HFFc6 (cell line): Measurements from ENCODE around the gene CEBPA. TPM values are rescaled to one million over a fixed set of nuclear protein-coding genes. Genes with fewer than 3 reads are reported as not detected.
A peak's percentile ranks its signal among the peaks of the same experiment; 100 is the strongest.

ENCODE experiments used
- DNase-seq: peaks from one replicate; pipeline ENCODE4 v3.0.0-alpha.2; 2018
- H3K27ac Mint-ChIP-seq: 2 replicates; pipeline ENCODE4 v1.8.0; 2020; ENCODE audit warnings: mild to moderate bottlenecking, mixed read lengths
- H3K27me3 Mint-ChIP-seq: 2 replicates; pipeline ENCODE4 v1.8.0; 2021; ENCODE audit warnings: mild to moderate bottlenecking, moderate library complexity, mixed read lengths; ENCODE audit not compliant: insufficient read depth
- H3K36me3 Mint-ChIP-seq: 2 replicates; pipeline ENCODE4 v1.8.0; 2021; ENCODE audit warnings: low read depth, mixed read lengths
- H3K4me1 Mint-ChIP-seq: 2 replicates; pipeline ENCODE4 v1.8.0; 2020; ENCODE audit warnings: low read depth, mixed read lengths
- H3K4me3 Mint-ChIP-seq: 2 replicates; pipeline ENCODE4 v1.8.0; 2020; ENCODE audit warnings: mild to moderate bottlenecking, moderate library complexity, mixed read lengths
- H3K9me3 Mint-ChIP-seq: 2 replicates; pipeline ENCODE4 v1.8.0; 2020; ENCODE audit warnings: mild to moderate bottlenecking, mixed read lengths
- CTCF ChIP-seq: fragments of 200-600 bp; sonication (generic); IDR thresholded peaks from 2 replicates; pipeline ENCODE4 v1.5.0; 2021; ENCODE audit warnings: antibody characterized with exemption, mild to moderate bottlenecking
- total RNA-seq, 6 experiments: library from RNA; stranded (reverse); fragmentation: NEBNext Ultra II Directional; extraction: Animal tissue kit (Norgen Biotek cat#: 25700); gene quantifications; 2 replicates in 1 of 6; 3 replicates in 5 of 6; pipeline ENCODE4 v1.2.3, GENCODE V29; 2021

The CEBPA gene
- total RNA-seq, 6 experiments from 2014 or later = 0.12 to 0.24 (median 0.14) TPM; not detected in 1

- H3K36me3 Mint-ChIP-seq = no peaks in the 10 kb centered on the region
- no peaks in the 10 kb centered on the region; the same call in 1 of the 2 replicates for H3K9me3 Mint-ChIP-seq
- H3K4me1 Mint-ChIP-seq = peaks cover 14% of the 10 kb centered on the region
- no peak for DNase-seq
- no peak overlapping the region for H3K27ac Mint-ChIP-seq
- H3K27me3 Mint-ChIP-seq = peaks cover 23% of the 10 kb centered on the region
- no peak overlapping the region for H3K4me3 Mint-ChIP-seq
- TF ChIP-seq CTCF = no peak
These were observed 18.7 kb downstream of the CEBPA start for GRCh38 chr19:33283589-33283988.

DNA sequence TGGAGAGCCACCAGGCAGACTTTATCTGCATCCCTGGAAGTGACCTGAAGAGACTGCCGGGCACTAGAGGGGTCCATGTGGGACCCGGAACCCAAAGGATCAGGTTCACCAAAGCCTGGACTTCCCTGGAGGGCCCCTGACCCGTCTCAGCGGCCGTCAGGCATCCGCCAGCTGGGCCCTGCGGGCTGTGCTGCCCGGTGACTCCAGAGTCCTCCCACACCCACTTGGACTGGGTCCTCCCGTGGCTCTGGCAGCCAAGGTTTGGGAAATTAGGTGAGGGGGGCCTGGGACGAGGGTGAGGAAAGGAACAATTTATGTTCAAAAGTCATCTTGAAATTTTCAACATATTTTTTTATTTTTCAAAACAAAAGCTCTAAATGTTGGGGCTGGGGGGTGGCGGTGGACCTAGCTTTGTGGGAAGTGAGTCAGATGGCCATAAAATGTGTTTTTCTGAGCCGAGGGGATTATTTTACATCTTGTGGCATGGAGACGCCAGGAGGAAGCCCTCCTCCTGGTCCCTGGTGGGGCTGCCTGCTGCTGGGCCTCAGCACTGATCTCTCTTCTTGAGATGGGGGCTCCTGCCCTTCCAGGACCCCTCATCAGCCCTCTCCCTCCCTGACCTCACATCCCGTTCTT, 20.2 kb downstream of the CEBPA start:
- no peak overlapping the region for H3K27ac Mint-ChIP-seq
- no peaks in the 10 kb centered on the region for H3K9me3 Mint-ChIP-seq
- H3K4me1 Mint-ChIP-seq = peaks cover 14% of the 10 kb centered on the region
- TF ChIP-seq CTCF = no peak
- H3K27me3 Mint-ChIP-seq = peaks cover 19% of the 10 kb centered on the region
- DNase-seq = peak; percentile 13
- peak overlapping the region; percentile 48 for H3K4me3 Mint-ChIP-seq
- no peaks in the 10 kb centered on the region for H3K36me3 Mint-ChIP-seq

DNA sequence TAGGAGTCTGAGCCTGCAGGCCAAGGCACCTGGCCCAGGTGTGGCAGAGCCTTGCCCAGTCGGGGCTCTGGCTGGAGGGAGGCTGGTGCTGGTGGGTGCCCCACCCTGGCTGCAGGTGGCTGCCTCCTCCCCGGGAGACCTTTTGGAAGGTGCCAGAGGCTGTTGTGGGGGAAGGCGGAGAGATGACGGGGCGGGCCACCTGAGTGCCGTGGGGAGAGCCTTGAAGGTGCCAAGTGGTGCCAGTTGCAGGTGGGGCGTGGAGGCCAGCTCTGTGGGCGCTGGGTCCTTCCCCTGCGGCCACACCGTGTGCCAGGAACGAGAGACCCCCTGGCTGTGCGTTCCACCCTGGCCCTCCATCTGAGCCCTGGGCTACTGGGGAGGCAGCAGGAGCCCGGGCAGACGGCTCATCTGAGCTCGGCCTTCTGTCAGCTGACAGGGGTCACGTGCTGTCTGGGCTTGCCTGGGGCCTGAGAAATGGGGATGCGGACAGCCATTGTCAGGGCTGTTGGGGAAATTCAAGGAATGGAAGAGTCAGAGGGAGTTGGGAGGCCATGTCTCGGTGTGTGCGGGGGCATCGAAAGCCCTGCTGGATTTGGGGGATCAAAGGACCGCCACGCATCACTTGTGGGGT, 20.9 kb downstream of the CEBPA start:
- no peak overlapping the region for H3K4me3 Mint-ChIP-seq
- no peak for TF ChIP-seq CTCF
- H3K27me3 Mint-ChIP-seq = peaks cover 21% of the 10 kb centered on the region
- H3K27ac Mint-ChIP-seq = no peak overlapping the region
- no peaks in the 10 kb centered on the region for H3K9me3 Mint-ChIP-seq
- H3K4me1 Mint-ChIP-seq = peaks cover 14% of the 10 kb centered on the region
- H3K36me3 Mint-ChIP-seq = no peaks in the 10 kb centered on the region
- DNase-seq = no peak

DNA sequence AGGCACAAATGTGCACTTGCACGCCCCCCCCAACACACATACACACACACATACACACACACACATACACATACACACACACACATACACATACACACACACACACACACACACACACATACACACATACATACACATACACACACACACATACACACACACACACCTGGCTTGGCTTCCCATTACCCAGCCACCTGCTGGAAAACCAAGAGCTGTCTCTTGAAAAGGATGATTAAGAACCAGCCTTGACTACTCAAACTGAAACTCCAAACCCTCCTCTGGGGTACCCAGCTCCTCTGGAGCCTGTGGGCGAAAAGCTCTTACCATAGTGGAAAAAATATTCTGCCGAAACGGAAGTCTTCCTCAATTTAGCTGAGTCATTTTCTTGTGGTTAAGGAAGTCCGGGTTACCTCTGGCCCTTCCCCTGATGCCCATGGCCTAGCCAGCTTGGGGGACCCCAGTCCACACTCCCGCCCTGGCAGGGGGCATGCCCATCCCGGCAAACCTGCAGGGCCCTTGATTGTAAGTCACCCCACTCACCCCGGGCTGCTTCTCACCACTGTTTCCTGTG, 21.9 kb downstream of the CEBPA start:
- peaks cover 14% of the 10 kb centered on the region for H3K4me1 Mint-ChIP-seq

More for the DNA sequence above, 21.9 kb downstream of the CEBPA start:
- no peaks in the 10 kb centered on the region for H3K9me3 Mint-ChIP-seq
- no peaks in the 10 kb centered on the region for H3K36me3 Mint-ChIP-seq
- no peak for DNase-seq
- TF ChIP-seq CTCF = no peak
- H3K27me3 Mint-ChIP-seq = peaks cover 17% of the 10 kb centered on the region
- H3K4me3 Mint-ChIP-seq = no peak overlapping the region
- H3K27ac Mint-ChIP-seq = no peak overlapping the region
